Frontal cortex (tissue), 4 donors: ENCODE data around the gene SH3GL1. TPM values are rescaled to one million over a fixed set of nuclear protein-coding genes. Genes with fewer than 3 reads are reported as not detected.

ENCODE experiments used
- DNase-seq, 2 donors: peaks; one replicate each; pipeline ENCODE4 v3.0.0; 2012; ENCODE audit warnings: low spot score in 2 of 2
- FAIRE-seq: peaks from 2 replicates; lab custom pipeline; 2012; peaks lifted over from hg19 to GRCh38; lab: Jason Lieb, UNC
- total RNA-seq: library from RNA; depleted of rRNA; stranded (reverse); fragments of >200 nt; gene quantifications from one replicate; pipeline ENCODE4 v1.2.3, GENCODE V29; 2014
- donor health status: control.
- donor health status: control.
- donor health status: control.

Gene SH3GL1
- total RNA-seq, 1 donor from 2014 or later: 17.5 TPM

GRCh38 chr19:4432918-4433506 is 32.7 kb upstream of the SH3GL1 start:
- no peak for DNase-seq

DNA sequence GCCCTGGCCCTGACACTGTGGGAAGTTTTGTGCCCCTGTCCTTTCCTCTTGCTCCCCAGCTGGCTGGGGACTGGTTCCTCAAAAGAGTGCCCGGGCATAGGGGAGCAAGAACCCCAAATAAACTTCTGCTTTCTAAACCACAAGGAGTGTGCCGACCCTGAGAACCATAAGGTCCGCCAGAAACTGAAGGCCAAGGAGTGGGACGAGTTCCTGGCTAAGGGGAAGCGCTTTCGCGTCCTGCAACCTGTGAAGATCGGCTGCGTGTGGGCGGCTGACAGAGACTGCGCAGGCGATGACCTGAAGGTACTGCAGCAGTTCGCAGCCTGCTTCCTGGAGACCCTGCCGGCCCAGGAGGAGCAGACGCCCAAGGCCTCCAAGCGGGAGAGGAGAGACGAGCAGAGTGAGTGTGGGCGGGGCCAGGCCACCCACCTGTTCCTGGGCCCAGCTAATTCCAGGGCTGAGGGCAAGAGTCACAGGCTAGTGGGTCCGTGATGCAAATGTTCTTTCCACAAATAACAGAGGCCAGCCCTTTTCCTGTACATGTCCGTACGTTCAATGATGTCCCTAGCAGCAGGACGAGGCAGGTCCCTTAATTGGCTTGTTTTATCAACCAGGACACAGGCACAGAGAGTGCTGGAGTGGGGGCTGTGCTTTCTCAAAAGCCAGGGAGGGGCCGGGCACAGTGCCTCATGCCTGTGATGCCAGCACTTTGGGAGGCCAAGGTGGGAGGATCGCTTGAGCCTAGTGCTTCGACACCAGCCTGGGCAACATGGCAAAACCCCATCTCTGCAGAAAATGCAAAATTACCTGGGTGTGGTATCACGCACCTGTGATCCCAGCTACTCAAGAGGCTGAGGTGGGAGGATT is 31.7 kb upstream of the SH3GL1 start:
- FAIRE-seq (no peak), DNase-seq (no peak)

More at GRCh38 chr19:4432918-4433506, 32.7 kb upstream of the SH3GL1 start:
- no peak for FAIRE-seq

DNA sequence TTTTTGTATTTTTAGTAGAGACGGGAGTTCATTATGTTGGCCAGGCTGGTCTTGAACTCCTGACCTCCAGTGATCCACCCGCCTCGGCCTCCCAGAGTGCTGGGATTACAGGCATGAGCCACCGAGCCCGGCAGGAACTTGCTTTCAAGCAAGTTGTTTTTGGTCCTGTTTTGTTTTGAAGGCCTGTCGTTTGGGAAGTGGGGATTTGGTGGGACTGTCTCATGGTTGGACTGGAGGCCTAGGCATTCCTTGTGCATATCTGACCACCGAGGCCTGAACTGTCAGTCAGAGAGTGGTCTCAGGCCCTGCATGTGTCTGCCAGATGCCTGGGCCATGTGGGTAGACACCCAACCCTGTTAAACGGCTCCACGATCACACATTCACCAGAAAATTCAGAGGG is 30.9 kb upstream of the SH3GL1 start:
- no peak for FAIRE-seq
- no peak for DNase-seq

DNA sequence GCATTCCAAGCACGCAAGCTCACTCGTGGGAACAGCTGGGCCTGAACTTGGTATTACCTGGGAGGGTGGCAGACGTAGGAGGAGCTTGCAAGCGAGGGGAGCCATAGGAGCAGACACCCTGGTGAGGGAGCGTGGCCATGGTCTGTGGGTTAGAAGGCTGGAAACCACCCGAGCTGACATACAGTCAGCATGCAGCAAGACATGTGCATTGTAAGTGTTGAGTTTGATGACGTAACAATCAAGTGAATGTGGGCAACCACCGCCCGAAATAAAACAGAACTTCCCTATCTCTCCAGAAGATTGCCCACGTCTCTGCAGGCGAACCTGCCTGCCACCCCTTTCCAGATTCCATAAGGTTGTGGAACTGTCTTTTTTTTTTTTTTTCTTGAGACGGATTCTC is 30.4 kb upstream of the SH3GL1 start:
- no peak for FAIRE-seq

GRCh38 chr19:4429771-4430171 is 29.4 kb upstream of the SH3GL1 start:
- DNase-seq: no peak
- no peak for FAIRE-seq

More for the DNA sequence above, 30.4 kb upstream of the SH3GL1 start:
- DNase-seq: no peak

DNA sequence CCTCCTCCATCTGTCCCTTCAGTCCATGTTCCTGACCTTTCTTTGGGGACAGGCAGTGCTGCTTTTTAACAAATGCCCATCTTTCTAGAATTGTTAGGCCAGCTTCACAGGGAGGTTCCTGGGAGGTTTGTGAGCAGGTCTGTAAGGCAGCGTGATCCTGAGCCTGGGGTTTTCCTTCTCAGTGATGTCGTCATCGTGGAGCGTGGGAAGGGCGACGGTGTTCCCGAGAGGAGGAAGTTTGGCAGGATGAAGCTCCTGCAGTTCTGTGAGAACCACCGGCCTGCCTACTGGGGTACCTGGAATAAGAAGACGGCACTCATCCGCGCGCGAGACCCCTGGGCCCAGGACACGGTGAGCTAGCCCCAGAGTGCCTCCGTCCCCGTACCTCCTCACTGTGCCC is 28.9 kb upstream of the SH3GL1 start:
- FAIRE-seq (no peak), DNase-seq (no peak)

GRCh38 chr19:4428326-4428975 is 28.1 kb upstream of the SH3GL1 start:
- no peak for FAIRE-seq

GRCh38 chr19:4425537-4425936 is 25.2 kb upstream of the SH3GL1 start:
- no peak for DNase-seq
- FAIRE-seq: no peak

More at GRCh38 chr19:4428326-4428975, 28.1 kb upstream of the SH3GL1 start:
- no peak for DNase-seq

DNA sequence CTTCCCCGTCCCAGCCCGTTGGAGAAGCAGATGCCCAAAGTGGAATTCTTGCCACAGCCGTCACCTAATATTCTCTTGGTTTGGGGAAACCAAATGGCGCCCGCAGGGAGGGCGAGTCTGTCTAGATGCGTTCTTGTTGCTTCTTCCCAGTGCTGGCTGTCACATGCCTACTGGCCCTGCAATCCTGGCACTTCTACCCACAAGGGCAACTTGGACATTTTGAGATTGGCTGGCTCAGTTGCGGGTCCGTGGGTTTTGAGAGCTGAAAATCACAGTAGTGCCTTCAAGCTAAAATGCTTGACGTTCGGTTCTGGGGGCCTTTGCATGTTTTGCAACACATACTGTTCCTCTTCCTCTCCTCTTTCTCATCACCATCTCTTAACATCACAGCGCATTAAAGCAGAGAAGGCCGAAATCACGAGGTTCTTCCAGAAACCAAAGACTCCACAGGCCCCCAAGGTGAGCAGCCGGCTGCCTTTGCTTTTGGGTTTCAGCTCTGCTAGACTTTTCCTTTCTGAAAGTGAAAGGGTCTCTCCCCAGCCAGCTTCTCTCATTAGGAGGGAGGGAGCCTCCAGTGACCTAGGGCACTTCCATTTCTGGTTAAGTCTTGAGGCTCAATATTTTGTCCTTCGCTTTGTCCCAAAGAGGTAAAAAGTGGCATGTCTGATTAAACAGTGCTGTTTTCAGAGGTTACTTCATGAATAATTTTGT is 23.2 kb upstream of the SH3GL1 start:
- no peak for DNase-seq
- FAIRE-seq: no peak

DNA sequence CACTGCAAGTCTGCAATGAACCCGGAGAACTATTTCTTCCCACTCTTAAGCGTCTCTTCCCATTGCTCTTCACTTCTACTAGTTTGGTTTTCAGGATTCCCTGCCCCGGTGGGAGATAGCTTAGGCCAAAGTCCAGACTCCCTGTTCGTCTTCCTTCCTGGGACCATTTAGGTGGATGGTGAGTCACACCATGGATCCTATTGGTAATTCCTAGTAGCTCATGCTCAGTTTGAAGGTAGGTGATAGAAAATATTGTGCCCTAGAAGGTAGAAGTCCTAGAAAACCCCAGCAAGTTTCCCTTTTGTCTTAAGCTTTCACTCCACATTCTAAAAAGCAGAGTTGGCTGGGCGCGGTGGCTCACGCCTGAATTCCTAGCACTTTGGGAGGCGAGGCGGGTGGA is 15.9 kb upstream of the SH3GL1 start:
- no peak for DNase-seq
- FAIRE-seq: no peak

DNA sequence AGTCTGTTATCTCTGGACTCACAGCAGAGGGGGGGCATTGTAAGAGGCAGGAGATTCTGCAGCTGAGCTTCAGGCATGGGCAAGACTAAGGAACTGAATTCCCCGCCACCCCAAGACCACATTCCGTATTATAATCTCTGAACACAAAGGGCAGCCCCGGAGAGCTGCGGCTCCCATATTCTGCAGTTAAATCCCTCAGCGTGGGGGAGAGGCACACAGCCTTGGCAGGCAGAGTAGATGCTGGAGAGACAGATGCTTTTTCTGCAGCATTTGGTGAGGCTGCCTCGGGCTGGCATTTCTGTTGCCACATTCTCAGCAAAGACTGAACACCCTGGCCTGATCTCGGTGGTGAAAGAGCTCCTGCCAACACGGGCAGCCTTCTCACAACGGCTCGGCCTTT is 15.0 kb upstream of the SH3GL1 start:
- DNase-seq (no peak), FAIRE-seq (no peak)

- FAIRE-seq (no peak), DNase-seq (no peak)
Measured at GRCh38 chr19:4414800-4415321, 14.5 kb upstream of the SH3GL1 start.

DNA sequence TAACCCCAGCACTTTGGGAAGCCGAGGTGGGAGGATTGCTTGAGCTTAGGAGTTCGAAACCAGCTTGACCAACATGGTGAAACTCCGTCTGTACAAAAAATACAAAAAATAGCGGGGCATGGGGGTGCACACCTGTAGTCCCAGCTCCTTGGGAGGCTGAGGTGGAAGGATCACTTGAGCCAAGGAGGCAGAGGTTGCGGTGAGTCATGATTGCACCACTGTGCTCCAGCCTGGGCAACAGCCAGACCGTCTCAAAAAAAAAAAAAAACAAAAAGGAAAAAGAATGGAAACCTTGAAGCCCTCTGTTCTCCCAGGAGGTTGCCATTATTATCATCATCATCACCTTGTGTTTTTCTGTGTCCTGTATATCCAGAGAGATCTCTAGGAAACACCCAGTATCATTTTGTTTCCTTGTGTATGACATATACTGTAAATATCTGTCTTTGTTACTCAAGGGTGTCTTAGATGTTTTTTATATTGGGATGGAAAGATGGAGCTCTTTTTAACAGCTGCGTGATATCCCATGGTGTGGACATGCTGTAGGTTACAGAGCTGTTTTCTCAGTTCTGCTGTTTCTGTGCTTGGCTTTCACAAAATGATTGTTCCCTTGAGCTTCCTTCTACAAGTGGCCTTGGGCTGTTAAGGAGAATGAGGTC is 13.9 kb upstream of the SH3GL1 start:
- no peak for DNase-seq
- FAIRE-seq: no peak

- DNase-seq: no peak
- no peak for FAIRE-seq
Measured at GRCh38 chr19:4413588-4413987, 13.2 kb upstream of the SH3GL1 start.

DNA sequence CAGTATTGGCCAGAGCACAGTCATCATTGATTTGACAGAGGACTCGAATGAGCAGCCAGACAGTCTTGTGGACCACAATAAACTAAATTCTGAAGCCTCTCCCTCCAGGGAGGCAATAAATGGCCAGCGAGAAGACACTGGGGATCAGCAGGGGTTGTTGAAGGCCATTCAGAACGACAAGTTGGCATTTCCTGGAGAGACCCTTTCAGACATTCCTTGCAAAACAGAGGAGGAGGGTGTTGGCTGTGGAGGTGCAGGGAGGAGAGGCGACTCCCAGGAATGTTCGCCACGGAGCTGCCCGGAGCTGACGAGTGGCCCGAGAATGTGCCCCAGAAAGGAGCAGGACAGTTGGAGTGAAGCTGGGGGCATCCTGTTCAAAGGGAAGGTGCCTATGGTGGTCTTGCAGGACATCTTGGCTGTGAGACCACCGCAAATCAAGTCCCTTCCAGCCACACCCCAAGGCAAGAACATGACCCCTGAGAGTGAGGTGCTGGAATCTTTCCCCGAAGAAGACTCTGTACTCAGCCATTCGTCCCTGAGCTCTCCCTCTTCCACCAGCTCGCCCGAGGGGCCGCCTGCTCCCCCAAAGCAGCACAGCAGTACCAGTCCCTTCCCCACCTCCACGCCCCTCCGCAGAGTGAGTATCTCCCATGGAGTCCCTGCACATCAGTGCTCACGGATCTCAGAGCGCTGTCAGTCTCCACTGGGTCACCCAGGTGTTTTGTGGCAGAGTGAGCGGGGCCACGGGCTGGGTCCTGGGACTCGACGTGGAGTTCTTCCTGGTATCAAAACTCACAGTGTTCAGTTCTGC is 9.0 kb upstream of the SH3GL1 start:
- no peak for FAIRE-seq
- no peak for DNase-seq

GRCh38 chr19:4406626-4407025 is 6.3 kb upstream of the SH3GL1 start:
- DNase-seq (no peak), FAIRE-seq (no peak)

- no peak for FAIRE-seq
- no peak for DNase-seq
Measured at GRCh38 chr19:4405977-4406376, 5.6 kb upstream of the SH3GL1 start.

DNA sequence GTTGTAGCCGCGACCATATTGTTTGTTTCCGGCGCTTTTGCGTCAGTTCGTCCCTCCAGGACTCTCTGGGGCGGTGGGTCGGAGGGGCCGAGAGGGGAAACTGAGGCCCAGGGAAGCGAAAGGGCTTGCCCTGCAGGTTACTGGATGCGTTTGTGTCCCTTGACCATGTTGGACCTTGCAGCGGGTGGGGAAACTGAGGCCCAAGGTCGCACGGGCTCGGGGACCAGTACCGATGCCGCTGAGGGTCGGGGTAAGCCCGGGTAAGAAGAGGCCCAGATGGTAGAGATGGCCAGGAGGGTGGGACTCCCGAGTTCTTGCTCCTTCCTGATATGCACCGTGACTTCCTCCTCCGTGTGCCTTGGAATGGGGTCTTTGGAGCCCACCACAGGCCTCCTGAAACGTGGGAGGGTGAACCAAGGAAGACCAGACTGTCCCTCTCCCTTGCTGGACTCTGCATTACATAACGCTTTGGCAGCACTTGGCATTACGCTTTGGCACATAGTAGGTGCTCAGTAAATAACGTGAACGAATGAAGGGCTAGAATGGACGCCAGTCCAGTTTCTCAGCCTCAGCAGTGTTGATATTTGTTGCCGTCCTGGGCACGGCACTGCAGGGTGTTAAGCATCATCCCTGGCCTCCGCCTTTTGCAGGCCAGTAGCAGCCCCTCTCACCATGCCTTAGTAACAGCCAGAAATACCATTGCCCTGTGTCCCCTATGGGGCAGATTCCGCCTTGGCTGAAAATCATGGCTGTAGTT is 2.8 kb upstream of the SH3GL1 start:
- no peak for FAIRE-seq
- no peak for DNase-seq
